Measurements from ENCODE around the gene NPY.

NPY gene

GRCh38 chr7:24307326-24307725 lies 23.3 kb downstream of the NPY start:
- H3K4me3 ChIP-seq (ENCODE audit: insufficient read depth, low read depth, low read length, poor library complexity, severe bottlenecking): no peak overlapping the region
- DNase-seq: no peak
- H3K36me3 ChIP-seq (ENCODE audit: control insufficient read depth, insufficient read depth, low read length): no peaks in the 10 kb centered on the region
- H3K27ac ChIP-seq (ENCODE audit: insufficient read depth, low read length, poor library complexity, severe bottlenecking): no peak overlapping the region
- no peaks in the 10 kb centered on the region for H3K27me3 ChIP-seq (replicated peaks; ENCODE audit: control insufficient read depth, insufficient read depth, low read length, poor library complexity, severe bottlenecking)
- no peaks in the 10 kb centered on the region for H3K9me3 ChIP-seq (ENCODE audit: control insufficient read depth, low read length)
- no peaks in the 10 kb centered on the region for H3K4me1 ChIP-seq (ENCODE audit: control insufficient read depth, insufficient read depth, low read length, poor library complexity, severe bottlenecking)

GRCh38 chr7:24312588-24312987 lies 28.6 kb downstream of the NPY start:
- no peak for DNase-seq
- no peaks in the 10 kb centered on the region for H3K9me3 ChIP-seq (ENCODE audit: control insufficient read depth, low read length)
- no peaks in the 10 kb centered on the region for H3K4me1 ChIP-seq (ENCODE audit: control insufficient read depth, insufficient read depth, low read length, poor library complexity, severe bottlenecking)
- H3K27me3 ChIP-seq (replicated peaks; ENCODE audit: control insufficient read depth, insufficient read depth, low read length, poor library complexity, severe bottlenecking): no peaks in the 10 kb centered on the region
- H3K4me3 ChIP-seq (ENCODE audit: insufficient read depth, low read depth, low read length, poor library complexity, severe bottlenecking): no peak overlapping the region
- no peaks in the 10 kb centered on the region for H3K36me3 ChIP-seq (ENCODE audit: control insufficient read depth, insufficient read depth, low read length)
- no peak overlapping the region for H3K27ac ChIP-seq (ENCODE audit: insufficient read depth, low read length, poor library complexity, severe bottlenecking)

GRCh38 chr7:24313777-24314176 lies 29.8 kb downstream of the NPY start:
- no peaks in the 10 kb centered on the region for H3K36me3 ChIP-seq (ENCODE audit: control insufficient read depth, insufficient read depth, low read length)

GRCh38 chr7:24316340-24316739 lies 32.4 kb downstream of the NPY start:
- Histone ChIP-seq H3K4me1 (ENCODE audit: control insufficient read depth, insufficient read depth, low read length, poor library complexity, severe bottlenecking) (no peaks in the 10 kb centered on the region), H3K4me3 (ENCODE audit: insufficient read depth, low read depth, low read length, poor library complexity, severe bottlenecking) (no peak overlapping the region), H3K9me3 (ENCODE audit: control insufficient read depth, low read length) (no peaks in the 10 kb centered on the region), H3K36me3 (ENCODE audit: control insufficient read depth, insufficient read depth, low read length) (no peaks in the 10 kb centered on the region), H3K27ac (ENCODE audit: insufficient read depth, low read length, poor library complexity, severe bottlenecking) (no peak overlapping the region), H3K27me3 (replicated peaks; ENCODE audit: control insufficient read depth, insufficient read depth, low read length, poor library complexity, severe bottlenecking) (peaks cover 2% of the 10 kb centered on the region)
- no peak for DNase-seq

More at GRCh38 chr7:24313777-24314176, 29.8 kb downstream of the NPY start:
- no peak for DNase-seq
- H3K4me1 ChIP-seq (ENCODE audit: control insufficient read depth, insufficient read depth, low read length, poor library complexity, severe bottlenecking): no peaks in the 10 kb centered on the region
- H3K27me3 ChIP-seq (replicated peaks; ENCODE audit: control insufficient read depth, insufficient read depth, low read length, poor library complexity, severe bottlenecking): no peaks in the 10 kb centered on the region
- no peaks in the 10 kb centered on the region for H3K9me3 ChIP-seq (ENCODE audit: control insufficient read depth, low read length)
- no peak overlapping the region for H3K4me3 ChIP-seq (ENCODE audit: insufficient read depth, low read depth, low read length, poor library complexity, severe bottlenecking)
- H3K27ac ChIP-seq (ENCODE audit: insufficient read depth, low read length, poor library complexity, severe bottlenecking): no peak overlapping the region

- Histone ChIP-seq H3K9me3 (ENCODE audit: control insufficient read depth, low read length) (no peaks in the 10 kb centered on the region), H3K27ac (ENCODE audit: insufficient read depth, low read length, poor library complexity, severe bottlenecking) (no peak overlapping the region), H3K4me1 (ENCODE audit: control insufficient read depth, insufficient read depth, low read length, poor library complexity, severe bottlenecking) (no peaks in the 10 kb centered on the region), H3K36me3 (ENCODE audit: control insufficient read depth, insufficient read depth, low read length) (no peaks in the 10 kb centered on the region), H3K27me3 (replicated peaks; ENCODE audit: control insufficient read depth, insufficient read depth, low read length, poor library complexity, severe bottlenecking) (peaks cover 2% of the 10 kb centered on the region), H3K4me3 (ENCODE audit: insufficient read depth, low read depth, low read length, poor library complexity, severe bottlenecking) (no peak overlapping the region)
- no peak for DNase-seq
Measured at GRCh38 chr7:24318326-24318725, 34.3 kb downstream of the NPY start.

GRCh38 chr7:24319209-24319608 lies 35.2 kb downstream of the NPY start:
- peaks cover 2% of the 10 kb centered on the region for H3K27me3 ChIP-seq (replicated peaks; ENCODE audit: control insufficient read depth, insufficient read depth, low read length, poor library complexity, severe bottlenecking)
- no peak overlapping the region for H3K4me3 ChIP-seq (ENCODE audit: insufficient read depth, low read depth, low read length, poor library complexity, severe bottlenecking)
- no peaks in the 10 kb centered on the region for H3K4me1 ChIP-seq (ENCODE audit: control insufficient read depth, insufficient read depth, low read length, poor library complexity, severe bottlenecking)
- no peak overlapping the region for H3K27ac ChIP-seq (ENCODE audit: insufficient read depth, low read length, poor library complexity, severe bottlenecking)
- DNase-seq: no peak
- no peaks in the 10 kb centered on the region for H3K36me3 ChIP-seq (ENCODE audit: control insufficient read depth, insufficient read depth, low read length)
- H3K9me3 ChIP-seq (ENCODE audit: control insufficient read depth, low read length): no peaks in the 10 kb centered on the region

- no peaks in the 10 kb centered on the region for H3K4me1 ChIP-seq (ENCODE audit: control insufficient read depth, insufficient read depth, low read length, poor library complexity, severe bottlenecking)
- H3K27ac ChIP-seq (ENCODE audit: insufficient read depth, low read length, poor library complexity, severe bottlenecking): no peak overlapping the region
- H3K36me3 ChIP-seq (ENCODE audit: control insufficient read depth, insufficient read depth, low read length): no peaks in the 10 kb centered on the region
- no peak overlapping the region for H3K4me3 ChIP-seq (ENCODE audit: insufficient read depth, low read depth, low read length, poor library complexity, severe bottlenecking)
- no peak for DNase-seq
- no peaks in the 10 kb centered on the region for H3K9me3 ChIP-seq (ENCODE audit: control insufficient read depth, low read length)
- H3K27me3 ChIP-seq (replicated peaks; ENCODE audit: control insufficient read depth, insufficient read depth, low read length, poor library complexity, severe bottlenecking): peaks cover 2% of the 10 kb centered on the region
Measured at GRCh38 chr7:24323961-24324480, 40.0 kb downstream of the NPY start.

- H3K9me3 ChIP-seq (ENCODE audit: control insufficient read depth, low read length): no peaks in the 10 kb centered on the region
- H3K36me3 ChIP-seq (ENCODE audit: control insufficient read depth, insufficient read depth, low read length): no peaks in the 10 kb centered on the region
- H3K27ac ChIP-seq (ENCODE audit: insufficient read depth, low read length, poor library complexity, severe bottlenecking): no peak overlapping the region
- H3K4me3 ChIP-seq (ENCODE audit: insufficient read depth, low read depth, low read length, poor library complexity, severe bottlenecking): no peak overlapping the region
- H3K4me1 ChIP-seq (ENCODE audit: control insufficient read depth, insufficient read depth, low read length, poor library complexity, severe bottlenecking): no peaks in the 10 kb centered on the region
- no peak for DNase-seq
- H3K27me3 ChIP-seq (replicated peaks; ENCODE audit: control insufficient read depth, insufficient read depth, low read length, poor library complexity, severe bottlenecking): no peaks in the 10 kb centered on the region
Measured at GRCh38 chr7:24325708-24326107, 41.7 kb downstream of the NPY start.

GRCh38 chr7:24328050-24328449 lies 44.1 kb downstream of the NPY start:
- Histone ChIP-seq H3K4me1 (ENCODE audit: control insufficient read depth, insufficient read depth, low read length, poor library complexity, severe bottlenecking) (no peaks in the 10 kb centered on the region), H3K36me3 (ENCODE audit: control insufficient read depth, insufficient read depth, low read length) (no peaks in the 10 kb centered on the region), H3K4me3 (ENCODE audit: insufficient read depth, low read depth, low read length, poor library complexity, severe bottlenecking) (no peak overlapping the region), H3K27ac (ENCODE audit: insufficient read depth, low read length, poor library complexity, severe bottlenecking) (no peak overlapping the region), H3K9me3 (ENCODE audit: control insufficient read depth, low read length) (no peaks in the 10 kb centered on the region), H3K27me3 (replicated peaks; ENCODE audit: control insufficient read depth, insufficient read depth, low read length, poor library complexity, severe bottlenecking) (no peaks in the 10 kb centered on the region)
- no peak for DNase-seq

GRCh38 chr7:24328894-24329293 lies 44.9 kb downstream of the NPY start:
- Histone ChIP-seq H3K4me3 (ENCODE audit: insufficient read depth, low read depth, low read length, poor library complexity, severe bottlenecking) (no peak overlapping the region), H3K27me3 (replicated peaks; ENCODE audit: control insufficient read depth, insufficient read depth, low read length, poor library complexity, severe bottlenecking) (no peaks in the 10 kb centered on the region), H3K36me3 (ENCODE audit: control insufficient read depth, insufficient read depth, low read length) (no peaks in the 10 kb centered on the region), H3K4me1 (ENCODE audit: control insufficient read depth, insufficient read depth, low read length, poor library complexity, severe bottlenecking) (no peaks in the 10 kb centered on the region), H3K9me3 (ENCODE audit: control insufficient read depth, low read length) (no peaks in the 10 kb centered on the region), H3K27ac (ENCODE audit: insufficient read depth, low read length, poor library complexity, severe bottlenecking) (no peak overlapping the region)
- no peak for DNase-seq

GRCh38 chr7:24334012-24334411 lies 50.0 kb downstream of the NPY start:
- Histone ChIP-seq H3K4me3 (ENCODE audit: insufficient read depth, low read depth, low read length, poor library complexity, severe bottlenecking) (no peak overlapping the region), H3K27ac (ENCODE audit: insufficient read depth, low read length, poor library complexity, severe bottlenecking) (no peak overlapping the region), H3K36me3 (ENCODE audit: control insufficient read depth, insufficient read depth, low read length) (no peaks in the 10 kb centered on the region), H3K9me3 (ENCODE audit: control insufficient read depth, low read length) (no peaks in the 10 kb centered on the region), H3K27me3 (replicated peaks; ENCODE audit: control insufficient read depth, insufficient read depth, low read length, poor library complexity, severe bottlenecking) (no peaks in the 10 kb centered on the region), H3K4me1 (ENCODE audit: control insufficient read depth, insufficient read depth, low read length, poor library complexity, severe bottlenecking) (no peaks in the 10 kb centered on the region)
- DNase-seq: no peak
